SK-N-SH (cell line): ENCODE data around the gene ASB3. TPM values are rescaled to one million over a fixed set of nuclear protein-coding genes. Genes with fewer than 3 reads are reported as not detected.

ENCODE experiments used
- CTCF ChIA-PET: fragments of 300-600, 350-600 bp; formaldehyde crosslinking; extraction: SDS; loops from one replicate; lab custom pipeline; 2021; lab: Yijun Ruan, JAX
- POLR2A ChIA-PET: fragments of 350-600 bp; sonication (Branson Sonifier 250); formaldehyde crosslinking; extraction: SDS; loops from one replicate; lab custom pipeline; 2020; ENCODE audit warnings: antibody characterized with exemption, inconsistent platforms; lab: Yijun Ruan, JAX
- DNase-seq: peaks from one replicate; pipeline ENCODE4 v3.0.0; 2012
- H2AFZ ChIP-seq: fragments of 200-600 bp; sonication (generic); 2 replicates; pipeline ENCODE4 v1.8.1; 2016; ENCODE audit warnings: antibody characterized with exemption, mild to moderate bottlenecking, low read depth
- H3F3A ChIP-seq: fragments of 200-600 bp; sonication (generic); replicated peaks from 2 replicates; pipeline ENCODE3; 2016; ENCODE audit warnings: antibody characterized with exemption, mild to moderate bottlenecking; ENCODE audit not compliant: insufficient read depth
- H3K27ac ChIP-seq, 2 experiments: fragments of 200-500 bp in 1 of 2; fragments of 200-600 bp in 1 of 2; sonication (Bioruptor generic) in 1 of 2; sonication (generic), shearing (Covaris generic) in 1 of 2; 2 replicates each; pipeline versions ENCODE4 v1.5.1 to v1.6.1; 2014 to 2016; ENCODE audit warnings: low read depth in 2 of 2, inconsistent platforms in 1 of 2, low read length in 1 of 2, mild to moderate bottlenecking in 1 of 2, mixed read lengths in 1 of 2
- H3K27me3 ChIP-seq: fragments of 200-600 bp; sonication (generic), shearing (Covaris generic); 2 replicates; pipeline ENCODE4 v1.6.1; 2016; ENCODE audit warnings: mixed run types; ENCODE audit not compliant: insufficient read depth
- H3K36me3 ChIP-seq, 2 experiments: fragments of 200-500 bp in 1 of 2; fragments of 200-600 bp in 1 of 2; sonication (Bioruptor generic) in 1 of 2; sonication (generic) in 1 of 2; replicated peaks in 1 of 2; 2 replicates each; pipeline versions ENCODE3 to v1.5.1; 2014 to 2016; ENCODE audit warnings: low read length in 1 of 2, mild to moderate bottlenecking in 1 of 2; ENCODE audit not compliant: insufficient read depth in 2 of 2, control insufficient read depth in 1 of 2
- H3K4me1 ChIP-seq, 2 experiments: fragments of 200-500 bp in 1 of 2; fragments of 200-600 bp in 1 of 2; sonication (Bioruptor generic) in 1 of 2; sonication (generic), shearing (Covaris generic) in 1 of 2; 2 replicates each; pipeline versions ENCODE4 v1.5.1 to v1.6.1; 2014 to 2016; ENCODE audit warnings: low read depth in 1 of 2, low read length in 1 of 2, mixed run types in 1 of 2; ENCODE audit not compliant: insufficient read depth in 2 of 2, control insufficient read depth in 1 of 2
- H3K4me2 ChIP-seq: fragments of 200-600 bp; sonication (generic), shearing (Covaris generic); 2 replicates; pipeline ENCODE4 v1.6.1; 2017; ENCODE audit warnings: mixed run types
- H3K4me3 ChIP-seq, 2 experiments: fragments of 200-500 bp in 1 of 2; fragments of 200-600 bp in 1 of 2; sonication (Bioruptor generic) in 1 of 2; sonication (generic), shearing (Covaris generic) in 1 of 2; 2 replicates each; pipeline versions ENCODE4 v1.5.1 to v1.8.1; 2014 to 2016; ENCODE audit warnings: low read depth in 2 of 2, inconsistent platforms in 1 of 2, low read length in 1 of 2, mild to moderate bottlenecking in 1 of 2, mixed read lengths in 1 of 2, moderate library complexity in 1 of 2
- H3K79me2 ChIP-seq: fragments of 200-600 bp; sonication (generic); 2 replicates; pipeline ENCODE4 v1.8.1; 2017; ENCODE audit warnings: mild to moderate bottlenecking; ENCODE audit not compliant: insufficient read depth
- H3K9ac ChIP-seq: fragments of 200-600 bp; sonication (generic); 2 replicates; pipeline ENCODE4 v1.6.1; 2017; ENCODE audit warnings: mixed run types
- H3K9me2 ChIP-seq: fragments of 200-600 bp; sonication (generic); 2 replicates; pipeline ENCODE4 v1.6.1; 2017; ENCODE audit warnings: mixed run types
- H3K9me3 ChIP-seq: fragments of 200-600 bp; sonication (generic); 2 replicates; pipeline ENCODE4 v1.6.1; 2017; ENCODE audit warnings: mixed run types, mild to moderate bottlenecking, moderate library complexity
- H4K20me1 ChIP-seq: fragments of 200-600 bp; sonication (generic); 2 replicates; pipeline ENCODE4 v1.6.1; 2017; ENCODE audit warnings: mild to moderate bottlenecking, mixed run types; ENCODE audit not compliant: insufficient read depth
- CHD2 ChIP-seq: fragments of 150-350 bp; IDR thresholded peaks from 2 replicates; pipeline ENCODE4 v1.6.1; 2018; ENCODE audit warnings: low read length; ENCODE audit not compliant: partially characterized antibody
- EZH2phosphoT487 ChIP-seq: fragments of 200-600 bp; sonication (generic); IDR thresholded peaks from 2 replicates; pipeline ENCODE4 v1.6.1; 2017; ENCODE audit warnings: low read depth, mixed run types, mild to moderate bottlenecking, antibody characterized with exemption, moderate library complexity, borderline replicate concordance
- FOSL2 ChIP-seq: IDR thresholded peaks from 2 replicates; pipeline ENCODE4 v1.4.0; 2012; ENCODE audit warnings: low read depth, mild to moderate bottlenecking, moderate library complexity, borderline replicate concordance
- MEF2A ChIP-seq: IDR thresholded peaks from 2 replicates; pipeline ENCODE4 v1.4.0; 2012; ENCODE audit warnings: low read depth, borderline replicate concordance
- PBX3 ChIP-seq: IDR thresholded peaks from 2 replicates; pipeline ENCODE4; 2012
- RCOR1 ChIP-seq: fragments of 150-350 bp; IDR thresholded peaks from 2 replicates; pipeline ENCODE4 v1.6.1; 2017; ENCODE audit warnings: antibody characterized with exemption, low read length
- SIN3A ChIP-seq: IDR thresholded peaks from 2 replicates; pipeline ENCODE4 v1.6.1; 2012; ENCODE audit warnings: low read depth, mild to moderate bottlenecking, low read length, moderate library complexity, borderline replicate concordance
- SMC3 ChIP-seq: IDR thresholded peaks from 2 replicates; pipeline ENCODE4 v1.6.1; 2012; ENCODE audit warnings: low read depth, low read length, improper control_type of control experiment
- TAF1 ChIP-seq: IDR thresholded peaks from 2 replicates; pipeline ENCODE4 v1.6.1; 2012; ENCODE audit warnings: low read depth, mild to moderate bottlenecking, low read length, moderate library complexity, borderline replicate concordance
- TCF12 ChIP-seq: IDR thresholded peaks from 2 replicates; pipeline ENCODE4 v1.4.0; 2012
- TEAD4 ChIP-seq: IDR thresholded peaks from 2 replicates; pipeline ENCODE4 v1.4.0; 2012; ENCODE audit warnings: mild to moderate bottlenecking, borderline replicate concordance; ENCODE audit not compliant: insufficient read depth
- YY1 ChIP-seq: IDR thresholded peaks from 2 replicates; pipeline ENCODE4 v1.4.0; 2012; ENCODE audit warnings: low read depth, mild to moderate bottlenecking
- WGBS: methylation state at CpG from one replicate; pipeline ENCODE4 v1.1.6; 2017; ENCODE audit warnings: low lambda C conversion rate; 5-methylcytosine and 5-hydroxymethylcytosine counted together
- polyA plus RNA-seq, 3 experiments: library from polyadenylated mRNA; depleted of rRNA; stranded (reverse); fragments of >200 nt; gene quantifications; 2 replicates each; pipeline ENCODE4 v1.2.3, GENCODE V29; 2012

Gene ASB3
- polyA plus RNA-seq, 1 of the 3 experiments (the other 2 are of a cell fraction) = 16.2 TPM

- no peak overlapping the region for H3K4me2 ChIP-seq
- TF ChIP-seq FOSL2 (no peak), YY1 (no peak)
- POLR2A ChIA-PET = no interaction called here
These were observed 154.7 kb downstream of the ASB3 start for GRCh38 chr2:53632126-53632460.

DNA sequence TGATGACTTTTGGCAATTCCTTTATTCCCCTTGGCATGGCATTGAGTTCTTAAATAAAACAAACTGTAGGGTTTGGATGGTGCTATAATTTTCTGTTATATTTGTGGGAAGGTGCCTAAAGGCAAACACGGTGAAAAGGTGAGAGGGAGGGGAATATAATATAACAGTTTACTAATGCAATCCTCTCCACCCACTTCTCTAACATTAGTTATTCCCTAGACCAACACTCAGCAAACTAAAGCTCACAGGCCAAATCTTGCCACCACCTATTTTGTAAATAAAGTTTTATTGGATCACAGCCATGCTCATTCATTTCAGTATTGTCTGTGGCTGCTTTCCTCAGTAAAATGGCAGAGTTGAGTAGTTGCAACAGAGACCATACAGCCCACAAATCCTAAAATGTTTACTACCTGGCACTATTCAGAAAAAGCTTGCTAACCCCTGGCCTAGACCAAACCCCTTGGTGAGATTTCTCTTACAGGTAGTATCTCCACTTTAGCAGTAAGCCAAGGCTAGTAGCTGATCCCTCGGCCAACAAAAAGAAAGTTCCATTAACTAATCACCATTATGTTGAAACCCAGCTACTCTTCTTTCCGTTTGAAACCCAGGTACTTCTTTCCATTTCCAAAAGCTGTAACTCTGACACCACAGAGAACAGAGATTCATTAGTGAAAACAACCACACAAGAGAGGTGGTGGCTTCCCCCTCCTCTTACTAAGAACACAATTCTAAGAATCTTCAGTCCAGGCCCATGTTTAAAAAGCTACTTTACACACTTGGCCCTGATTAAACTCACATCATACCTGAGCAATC lies 155.2 kb downstream of the ASB3 start:
- Histone ChIP-seq H3K27ac (no peak overlapping the region), H3K9ac (no peak overlapping the region), H3K4me2 (no peak overlapping the region), H3K27me3 (no peaks in the 10 kb centered on the region), H3K4me1 (no peaks in the 10 kb centered on the region; a peak in 1 of 4 replicates), H3K79me2 (no peaks in the 10 kb centered on the region), H3K9me3 (no peaks in the 10 kb centered on the region), H4K20me1 (no peaks in the 10 kb centered on the region), H3F3A (no peaks in the 10 kb centered on the region), H3K4me3 (no peak overlapping the region), H3K36me3 (no peaks in the 10 kb centered on the region), H2AFZ (no peak overlapping the region), H3K9me2 (no peaks in the 10 kb centered on the region)
- CTCF ChIA-PET = no interaction called here
- TF ChIP-seq CHD2 (no peak), SMC3 (no peak), EZH2phosphoT487 (no peak), MEF2A (no peak)
- POLR2A ChIA-PET = no interaction called here
- 51% methylated on average over 3 of the region's 3 CpGs for WGBS
- DNase-seq = no peak

More at GRCh38 chr2:53632126-53632460, 154.7 kb downstream of the ASB3 start:
- 79% methylated on average over 4 of the region's 4 CpGs for WGBS
- no peak overlapping the region for H2AFZ ChIP-seq
- no peaks in the 10 kb centered on the region for H3K9me2 ChIP-seq
- H4K20me1 ChIP-seq = no peaks in the 10 kb centered on the region
- H3K27me3 ChIP-seq = no peaks in the 10 kb centered on the region
- H3K9me3 ChIP-seq = no peaks in the 10 kb centered on the region
- CTCF ChIA-PET = no interaction called here
- H3F3A ChIP-seq = no peaks in the 10 kb centered on the region
- no peaks in the 10 kb centered on the region; a peak in 1 of 4 replicates for H3K4me1 ChIP-seq
- no peak overlapping the region for H3K4me3 ChIP-seq
- no peak for DNase-seq
- no peak overlapping the region for H3K27ac ChIP-seq
- H3K9ac ChIP-seq = no peak overlapping the region
- H3K79me2 ChIP-seq = no peaks in the 10 kb centered on the region
- no peaks in the 10 kb centered on the region for H3K36me3 ChIP-seq

- 60% methylated on average over 7 of the region's 7 CpGs for WGBS
These were observed 156.6 kb downstream of the ASB3 start for GRCh38 chr2:53630026-53630606.

More at GRCh38 chr2:53630026-53630606, 156.6 kb downstream of the ASB3 start:
- no peak overlapping the region for H3K27ac ChIP-seq
- H3K4me3 ChIP-seq = no peak overlapping the region
- ChIA-PET CTCF (no interaction called here), POLR2A (no interaction called here)
- no peaks in the 10 kb centered on the region; a peak in 1 of 4 replicates for H3K4me1 ChIP-seq
- no peak for DNase-seq
- H3K9me3 ChIP-seq = no peaks in the 10 kb centered on the region
- H4K20me1 ChIP-seq = no peaks in the 10 kb centered on the region
- no peak overlapping the region for H2AFZ ChIP-seq
- H3K9ac ChIP-seq = no peak overlapping the region
- H3K36me3 ChIP-seq = no peaks in the 10 kb centered on the region
- no peaks in the 10 kb centered on the region for H3K79me2 ChIP-seq
- H3K4me2 ChIP-seq = no peak overlapping the region
- H3K27me3 ChIP-seq = no peaks in the 10 kb centered on the region
- TF ChIP-seq TEAD4 (no peak), PBX3 (no peak), TCF12 (no peak), SIN3A (no peak), FOSL2 (no peak), SMC3 (no peak), RCOR1 (no peak), EZH2phosphoT487 (no peak), TAF1 (no peak)
- no peaks in the 10 kb centered on the region for H3F3A ChIP-seq
- H3K9me2 ChIP-seq = no peaks in the 10 kb centered on the region
